Activated T-helper 9 cell treated with anti-CD3 and anti-CD28 coated beads, Interleukin-2, amount 50 U/mL, for 16 hours (primary cell): Measurements from ENCODE around the gene MYO18A.

Experiments
- DNase-seq: peaks from one replicate; pipeline ENCODE4 v3.0.0-alpha.2; 2020; ENCODE audit warnings: low read depth

The MYO18A gene

GRCh38 chr17:29124135-29124924 lies 55.9 kb downstream of the MYO18A start:
- no peak for DNase-seq

DNA sequence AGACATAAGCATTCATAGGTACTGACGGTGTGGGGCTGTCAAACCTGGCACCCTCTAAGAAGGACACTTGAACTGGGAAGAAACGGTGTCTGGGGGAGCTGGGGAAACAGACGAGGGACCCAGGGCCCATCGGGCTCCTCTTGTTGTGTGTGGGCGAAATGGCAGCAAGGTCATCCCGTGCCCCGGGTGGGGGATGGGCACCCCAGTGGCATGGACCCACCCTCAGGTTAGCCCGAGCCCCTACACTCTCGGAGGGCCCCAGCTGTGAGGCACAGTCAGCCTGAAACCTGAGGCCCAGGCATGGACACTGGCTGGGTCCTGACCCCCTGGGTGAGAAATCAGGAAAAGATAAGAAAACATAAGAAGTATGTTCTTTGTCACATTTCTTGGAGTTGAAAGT lies 57.1 kb downstream of the MYO18A start:
- no peak for DNase-seq

GRCh38 chr17:29121442-29121841 lies 58.8 kb downstream of the MYO18A start:
- DNase-seq: no peak

GRCh38 chr17:29120433-29120832 lies 59.8 kb downstream of the MYO18A start:
- no peak for DNase-seq

DNA sequence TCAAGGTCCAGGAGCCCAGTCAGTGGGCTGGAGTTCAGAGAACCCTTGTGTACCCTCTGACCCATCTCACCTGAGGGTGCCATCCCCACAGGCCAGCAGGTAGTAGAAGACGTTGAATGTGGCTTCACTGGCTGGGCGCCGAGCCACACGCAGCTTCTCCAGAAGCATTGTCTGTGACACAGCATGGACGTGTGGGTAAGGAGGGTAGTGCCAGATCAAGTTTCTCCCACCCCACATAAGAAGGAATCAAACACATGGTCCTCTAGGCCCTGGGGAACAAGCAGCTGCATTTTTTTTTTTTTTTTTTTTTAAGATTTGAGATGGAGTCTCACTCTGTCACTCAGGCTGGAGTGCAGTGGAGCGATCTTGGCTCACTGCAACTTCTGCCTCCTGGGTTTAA lies 60.9 kb downstream of the MYO18A start:
- no peak for DNase-seq

- peak; percentile 74 for DNase-seq
Observed at GRCh38 chr17:29116804-29117753, 63.1 kb downstream of the MYO18A start.

- no peak for DNase-seq
Observed at GRCh38 chr17:29115961-29116803, 64.0 kb downstream of the MYO18A start.

DNA sequence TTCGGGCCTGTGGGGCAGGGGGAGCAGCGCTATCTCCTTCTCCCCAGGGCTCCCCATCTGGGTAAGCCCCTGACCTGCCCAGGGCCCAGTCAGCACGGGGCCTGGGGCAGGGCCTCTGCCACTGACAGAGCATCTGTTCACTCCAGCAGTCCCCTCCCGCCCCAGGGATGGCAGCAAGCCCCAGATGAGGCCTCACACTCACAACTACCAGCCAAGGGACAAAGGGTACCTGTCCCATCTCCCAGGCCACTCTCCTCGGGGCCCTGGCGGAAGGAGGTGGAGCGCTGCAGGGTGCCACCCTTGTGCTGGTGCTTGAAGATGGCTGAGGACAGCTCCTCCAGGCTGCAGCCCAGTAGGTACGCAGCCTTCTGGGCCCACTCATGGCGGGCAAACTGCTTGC lies 64.8 kb downstream of the MYO18A start:
- no peak for DNase-seq

DNA sequence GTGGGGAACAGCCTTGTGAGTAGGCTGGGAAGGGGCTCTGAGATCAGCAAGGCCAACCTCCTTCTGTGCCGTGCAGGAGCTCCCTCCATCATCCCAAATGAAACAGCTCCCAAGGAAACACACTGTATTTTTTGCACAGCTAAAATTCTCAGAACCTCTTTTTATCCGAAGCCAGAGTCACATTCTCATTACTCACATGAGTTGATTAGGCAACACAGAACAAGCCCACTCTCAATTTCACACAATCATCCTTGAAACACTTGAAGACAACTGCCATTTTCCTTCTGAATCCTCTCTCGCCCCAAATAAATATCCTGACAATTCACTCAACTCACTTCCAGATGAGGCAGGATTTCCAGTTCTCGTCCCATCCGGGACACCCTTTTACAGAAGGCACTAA lies 66.1 kb downstream of the MYO18A start:
- no peak for DNase-seq

DNA sequence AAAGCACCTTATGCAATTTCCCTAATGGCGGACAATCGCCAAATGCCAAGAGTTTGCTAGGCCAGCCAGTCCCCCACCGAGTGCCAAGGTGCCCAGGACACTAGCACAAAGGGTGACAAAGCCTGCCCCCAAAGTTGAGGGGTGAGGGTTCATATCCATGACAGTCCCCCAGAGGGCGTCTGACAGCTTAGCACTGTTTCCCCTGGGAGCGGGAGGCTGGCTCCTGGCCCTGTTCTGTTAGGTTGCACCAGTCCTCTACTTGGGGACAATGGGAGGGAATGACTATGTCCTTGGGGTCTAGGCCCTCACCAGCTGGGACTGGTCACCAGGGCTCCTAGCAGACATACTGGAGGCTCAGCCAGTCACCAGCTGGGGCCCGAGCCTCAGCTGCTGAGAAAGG lies 66.9 kb downstream of the MYO18A start:
- no peak for DNase-seq

- DNase-seq: no peak
Observed at GRCh38 chr17:29112771-29113295, 67.4 kb downstream of the MYO18A start.

DNA sequence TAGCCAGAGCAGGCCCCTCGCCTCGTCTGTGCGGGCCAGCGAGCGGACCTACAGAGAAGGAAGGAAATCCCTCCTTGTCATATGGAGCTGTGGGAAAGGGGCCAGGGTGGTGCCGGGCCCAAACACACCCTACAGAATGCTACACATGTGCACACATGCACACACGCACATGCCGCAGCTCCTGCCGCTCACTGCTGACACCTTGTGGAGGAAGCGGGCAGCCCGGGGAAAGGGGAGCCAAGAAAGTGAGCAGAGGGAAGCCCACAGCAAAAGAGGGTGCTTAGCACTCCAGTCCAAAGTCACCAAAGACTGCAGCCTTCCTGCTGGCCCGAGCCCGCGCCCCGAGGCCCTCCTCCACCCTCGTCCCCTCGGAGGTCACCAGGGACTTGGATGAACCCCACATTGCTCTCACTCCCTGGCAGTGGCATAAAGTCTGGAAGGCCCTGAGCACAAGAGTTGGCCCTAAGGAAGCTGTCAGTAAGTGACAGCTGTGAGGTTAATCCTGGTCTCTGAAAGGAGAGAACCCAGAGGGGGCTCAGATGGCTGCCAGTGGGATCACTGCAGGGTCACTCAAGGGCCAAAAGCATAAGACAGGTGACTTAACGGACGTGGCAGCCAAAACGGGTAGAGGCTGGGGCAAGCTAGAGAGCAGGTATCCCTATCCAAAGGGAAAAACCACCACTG lies 68.2 kb downstream of the MYO18A start:
- DNase-seq: peak; percentile 59

DNA sequence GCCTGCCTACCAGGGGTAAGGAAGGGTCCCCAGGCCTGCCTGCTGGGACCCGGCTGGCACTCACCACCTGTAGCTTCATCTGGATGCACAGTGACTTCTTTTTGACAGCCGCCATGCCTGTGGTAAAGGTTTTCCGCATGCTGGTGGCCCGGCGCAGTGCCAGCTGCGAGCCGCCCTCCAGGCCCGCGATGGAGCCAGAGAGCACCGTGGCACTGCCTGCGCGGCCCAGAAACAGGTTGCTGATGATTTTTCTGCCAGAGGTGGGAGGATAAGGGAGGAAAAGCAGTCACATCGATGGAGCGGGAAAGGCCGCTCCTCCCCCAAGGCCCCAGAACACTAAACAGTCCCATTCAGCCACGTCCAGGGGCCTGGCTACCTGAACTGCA lies 69.8 kb downstream of the MYO18A start:
- no peak for DNase-seq

GRCh38 chr17:29109477-29110371 lies 70.5 kb downstream of the MYO18A start:
- DNase-seq: no peak

DNA sequence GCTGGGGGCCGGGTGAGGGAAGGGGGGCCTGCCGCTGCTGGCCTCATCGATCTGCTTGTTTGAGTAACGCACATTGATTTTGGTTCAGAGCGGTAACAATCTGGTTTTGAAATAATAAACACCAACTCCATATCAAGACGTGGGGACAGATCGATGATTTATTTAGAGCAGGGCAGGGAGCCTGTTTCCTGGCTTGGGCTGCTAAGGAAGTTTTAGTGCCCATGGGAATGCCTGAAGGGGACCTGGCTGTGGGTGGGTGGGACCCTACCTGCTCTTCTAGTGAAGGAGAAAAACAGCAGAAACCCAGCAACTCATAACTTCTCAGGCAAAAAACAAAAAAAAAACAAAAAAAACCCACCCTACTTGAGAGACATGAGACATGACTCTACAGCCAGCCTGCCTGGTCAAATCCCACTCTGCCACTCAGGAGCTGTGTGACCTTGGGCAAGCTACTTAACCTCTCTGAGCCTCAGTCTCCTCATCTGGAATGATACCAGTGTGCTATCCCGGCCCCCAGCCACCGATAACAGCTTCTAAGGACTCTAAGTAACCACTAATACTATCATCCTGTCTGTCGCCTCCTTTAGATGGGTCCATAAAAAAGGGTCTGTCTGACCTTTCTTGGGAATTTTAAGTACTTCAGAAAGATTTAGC lies 71.2 kb downstream of the MYO18A start:
- no peak for DNase-seq

DNA sequence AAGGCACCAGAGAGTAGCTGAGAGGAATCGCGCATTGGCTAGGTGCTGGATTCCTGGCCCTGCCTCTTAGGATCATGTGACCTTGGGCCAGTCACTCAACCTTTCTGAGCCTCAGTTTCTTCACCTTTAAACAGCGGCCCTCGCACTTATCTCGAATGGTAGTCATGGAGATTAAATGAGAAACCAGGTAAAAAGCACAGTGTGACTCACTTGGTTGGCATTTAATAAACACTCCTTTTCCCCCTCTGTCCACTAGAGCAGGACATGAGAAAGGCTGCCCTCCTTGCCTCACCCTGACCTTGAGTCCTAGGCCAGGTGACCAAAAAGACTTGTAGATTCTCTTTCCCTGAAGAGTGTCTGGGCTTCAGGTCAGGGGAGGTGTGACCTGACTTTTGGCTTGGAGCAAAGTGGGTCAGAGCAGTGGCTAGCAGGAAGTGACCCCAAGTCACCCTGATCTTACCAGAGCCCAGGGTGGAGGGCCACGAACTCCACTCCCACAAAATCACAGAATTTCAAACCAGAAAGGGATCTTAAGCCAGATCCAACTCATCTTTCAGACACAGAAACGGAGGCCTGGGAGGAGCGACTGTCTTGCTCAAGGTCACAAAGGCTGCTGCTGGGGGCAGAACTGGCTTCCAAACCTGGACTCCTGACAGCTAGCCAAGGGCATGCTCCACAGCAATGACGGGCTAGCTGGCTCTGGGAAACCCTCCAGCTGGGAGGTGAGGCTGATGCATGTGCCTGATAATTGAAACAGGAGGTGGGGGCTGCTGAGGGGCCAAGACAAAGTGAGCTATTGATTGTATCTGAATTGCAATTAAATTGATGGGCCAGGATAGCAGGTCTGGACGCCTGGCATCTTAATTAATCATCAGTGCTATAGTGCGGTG lies 72.0 kb downstream of the MYO18A start:
- no peak for DNase-seq

DNA sequence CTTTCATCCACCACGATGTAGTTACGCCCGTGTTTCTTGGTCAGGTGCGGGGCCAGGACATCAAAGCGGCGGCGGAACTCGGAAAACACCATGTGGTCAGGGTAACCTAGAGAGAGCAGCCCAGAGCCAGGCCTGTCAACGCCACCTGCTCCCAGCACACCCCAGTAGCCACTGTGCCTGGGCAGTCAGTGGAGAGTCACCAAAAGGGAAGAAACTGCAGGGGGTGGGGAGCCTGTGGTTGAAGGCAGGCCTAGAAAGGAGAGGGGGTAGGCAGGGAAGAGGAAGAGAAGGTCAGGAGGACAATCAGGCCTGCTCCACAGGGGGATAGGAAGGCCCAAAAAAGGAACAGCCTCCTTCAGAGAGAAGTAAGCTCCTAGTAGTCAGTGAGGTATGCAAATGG lies 73.1 kb downstream of the MYO18A start:
- no peak for DNase-seq

- DNase-seq: no peak
Observed at GRCh38 chr17:29103341-29103740, 76.9 kb downstream of the MYO18A start.

DNA sequence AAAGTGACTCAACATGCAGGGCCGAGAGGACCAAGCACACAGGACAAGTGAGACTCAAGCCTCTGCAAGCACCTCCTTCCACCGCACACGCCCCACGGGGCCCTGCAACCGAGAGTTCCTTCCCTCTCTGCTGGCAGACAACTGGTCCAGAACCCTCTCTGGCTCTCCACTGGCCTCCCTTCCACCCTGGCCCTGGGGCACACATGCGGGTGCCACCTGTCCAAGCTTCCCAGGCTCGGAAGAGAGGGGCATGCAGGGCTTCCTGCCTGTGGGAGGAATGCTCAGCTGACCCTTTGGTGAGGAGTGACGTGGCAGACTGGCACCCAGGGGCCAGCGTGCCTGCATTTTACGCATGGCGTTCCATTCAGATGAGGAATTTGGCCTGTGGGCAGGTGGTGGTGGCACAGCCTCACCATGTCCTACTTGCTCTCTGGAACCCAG lies 77.4 kb downstream of the MYO18A start:
- DNase-seq: no peak
